Measurements from ENCODE around the gene ARFIP1.

Gene ARFIP1

GRCh38 chr4:152925851-152926250 is 146.1 kb downstream of the ARFIP1 start:
- Histone ChIP-seq H3K9ac (no peak overlapping the region), H3K4me3 (IDR thresholded peaks at IDR 0.05; ENCODE audit: insufficient read depth, low read depth, low read length) (no peak overlapping the region), H2AFZ (ENCODE audit: low read depth) (no peak overlapping the region), H3K36me3 (ENCODE audit: insufficient read depth) (no peaks in the 10 kb centered on the region), H3K4me1 (ENCODE audit: low read depth, poor library complexity, severe bottlenecking) (no peaks in the 10 kb centered on the region), H3K79me2 (ENCODE audit: insufficient read depth, low read depth) (no peaks in the 10 kb centered on the region), H3K27me3 (ENCODE audit: insufficient read depth, low read depth) (no peaks in the 10 kb centered on the region), H4K20me1 (ENCODE audit: insufficient read depth) (no peaks in the 10 kb centered on the region), H3K27ac (no peak overlapping the region), H3K4me2 (no peak overlapping the region)
- TF ChIP-seq CTCF (conservative IDR thresholded peaks at IDR 0.05; ENCODE audit: low read depth, low read length): no peak

- Histone ChIP-seq H4K20me1 (ENCODE audit: insufficient read depth) (no peaks in the 10 kb centered on the region), H3K79me2 (ENCODE audit: insufficient read depth, low read depth) (no peaks in the 10 kb centered on the region), H3K4me3 (IDR thresholded peaks at IDR 0.05; ENCODE audit: insufficient read depth, low read depth, low read length) (no peak overlapping the region), H3K9ac (no peak overlapping the region), H2AFZ (ENCODE audit: low read depth) (no peak overlapping the region), H3K4me1 (ENCODE audit: low read depth, poor library complexity, severe bottlenecking) (no peaks in the 10 kb centered on the region), H3K36me3 (ENCODE audit: insufficient read depth) (no peaks in the 10 kb centered on the region), H3K4me2 (no peak overlapping the region), H3K27ac (no peak overlapping the region), H3K27me3 (ENCODE audit: insufficient read depth, low read depth) (no peaks in the 10 kb centered on the region)
- no peak for TF ChIP-seq CTCF (conservative IDR thresholded peaks at IDR 0.05; ENCODE audit: low read depth, low read length)
Measured at GRCh38 chr4:152926959-152927358, 147.2 kb downstream of the ARFIP1 start.

GRCh38 chr4:152927737-152928136 is 148.0 kb downstream of the ARFIP1 start:
- no peak overlapping the region for H2AFZ ChIP-seq (ENCODE audit: low read depth)

GRCh38 chr4:152928286-152928685 is 148.5 kb downstream of the ARFIP1 start:
- no peak overlapping the region for H2AFZ ChIP-seq (ENCODE audit: low read depth)
- no peak overlapping the region for H3K9ac ChIP-seq
- no peak for TF ChIP-seq CTCF (conservative IDR thresholded peaks at IDR 0.05; ENCODE audit: low read depth, low read length)
- no peak overlapping the region for H3K27ac ChIP-seq
- no peak overlapping the region for H3K4me2 ChIP-seq
- H4K20me1 ChIP-seq (ENCODE audit: insufficient read depth): no peaks in the 10 kb centered on the region
- H3K4me3 ChIP-seq (IDR thresholded peaks at IDR 0.05; ENCODE audit: insufficient read depth, low read depth, low read length): no peak overlapping the region
- no peaks in the 10 kb centered on the region for H3K27me3 ChIP-seq (ENCODE audit: insufficient read depth, low read depth)
- no peaks in the 10 kb centered on the region for H3K79me2 ChIP-seq (ENCODE audit: insufficient read depth, low read depth)
- H3K4me1 ChIP-seq (ENCODE audit: low read depth, poor library complexity, severe bottlenecking): no peaks in the 10 kb centered on the region
- no peaks in the 10 kb centered on the region for H3K36me3 ChIP-seq (ENCODE audit: insufficient read depth)

More at GRCh38 chr4:152927737-152928136, 148.0 kb downstream of the ARFIP1 start:
- Histone ChIP-seq H3K27ac (no peak overlapping the region), H3K4me1 (ENCODE audit: low read depth, poor library complexity, severe bottlenecking) (no peaks in the 10 kb centered on the region), H3K79me2 (ENCODE audit: insufficient read depth, low read depth) (no peaks in the 10 kb centered on the region), H4K20me1 (ENCODE audit: insufficient read depth) (no peaks in the 10 kb centered on the region), H3K27me3 (ENCODE audit: insufficient read depth, low read depth) (no peaks in the 10 kb centered on the region), H3K4me3 (IDR thresholded peaks at IDR 0.05; ENCODE audit: insufficient read depth, low read depth, low read length) (no peak overlapping the region), H3K4me2 (no peak overlapping the region), H3K36me3 (ENCODE audit: insufficient read depth) (no peaks in the 10 kb centered on the region), H3K9ac (no peak overlapping the region)
- no peak for TF ChIP-seq CTCF (conservative IDR thresholded peaks at IDR 0.05; ENCODE audit: low read depth, low read length)

All from KMS-11 (cell line).